ENCODE results near the gene TSC22D1.

TSC22D1 gene

GRCh38 chr13:44425815-44426078 is 150.4 kb downstream of the TSC22D1 start:
- no peak for DNase-seq (ENCODE audit: low read depth)

GRCh38 chr13:44425041-44425814 is 150.9 kb downstream of the TSC22D1 start:
- no peak for DNase-seq (ENCODE audit: low read depth)

- no peak for DNase-seq (ENCODE audit: low read depth)
Measured at GRCh38 chr13:44423824-44424223, 152.3 kb downstream of the TSC22D1 start.

GRCh38 chr13:44422755-44423643 is 153.1 kb downstream of the TSC22D1 start:
- DNase-seq (ENCODE audit: low read depth), result no peak

- DNase-seq (ENCODE audit: low read depth), result no peak
Measured at GRCh38 chr13:44421853-44422525, 154.1 kb downstream of the TSC22D1 start.

- no peak for DNase-seq (ENCODE audit: low read depth)
Measured at GRCh38 chr13:44420376-44421220, 155.5 kb downstream of the TSC22D1 start.

- no peak for DNase-seq (ENCODE audit: low read depth)
Measured at GRCh38 chr13:44417876-44418275, 158.3 kb downstream of the TSC22D1 start.

DNA sequence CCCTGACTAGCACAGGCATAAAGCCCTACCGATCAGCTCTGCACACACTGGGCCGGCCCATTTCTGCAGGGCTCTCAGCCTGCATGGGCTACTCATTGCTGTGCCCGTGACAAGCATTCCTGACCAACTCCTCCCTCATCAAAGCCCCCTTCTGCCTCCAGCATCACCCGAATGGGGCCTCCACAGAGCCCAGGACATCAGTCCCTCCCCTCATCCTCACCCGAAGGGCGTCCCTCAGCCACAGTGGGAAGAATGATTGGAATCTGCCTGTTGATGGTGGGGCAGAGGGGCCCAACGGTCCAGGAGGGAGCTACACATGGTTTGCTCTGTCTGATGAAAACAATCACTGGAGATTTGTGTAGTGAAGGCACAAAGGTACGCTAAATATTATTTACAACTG is 158.7 kb downstream of the TSC22D1 start:
- DNase-seq (ENCODE audit: low read depth), result no peak

GRCh38 chr13:44416744-44417143 is 159.4 kb downstream of the TSC22D1 start:
- DNase-seq (ENCODE audit: low read depth), result no peak

- DNase-seq (ENCODE audit: low read depth), result no peak
Measured at GRCh38 chr13:44416301-44416700, 159.8 kb downstream of the TSC22D1 start.

DNA sequence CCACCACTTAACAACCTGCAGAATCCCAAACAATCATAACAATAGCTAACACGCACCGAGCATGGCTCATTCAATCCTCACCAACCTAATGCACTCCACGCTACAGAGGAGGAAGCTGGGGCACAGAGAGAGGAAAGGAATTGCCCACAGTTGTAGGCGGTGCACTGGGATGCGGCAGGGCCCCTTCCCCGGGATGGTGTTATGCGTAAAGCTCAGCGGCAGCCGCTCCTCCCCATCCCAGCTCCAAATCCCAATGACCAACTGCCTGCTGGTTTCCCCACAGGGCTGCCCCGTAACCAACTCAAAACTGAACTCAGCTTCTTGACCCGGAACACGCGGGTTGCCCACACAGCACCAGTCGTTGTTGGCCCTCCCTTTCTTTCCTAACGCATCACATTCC is 160.3 kb downstream of the TSC22D1 start:
- DNase-seq (ENCODE audit: low read depth), result no peak

DNA sequence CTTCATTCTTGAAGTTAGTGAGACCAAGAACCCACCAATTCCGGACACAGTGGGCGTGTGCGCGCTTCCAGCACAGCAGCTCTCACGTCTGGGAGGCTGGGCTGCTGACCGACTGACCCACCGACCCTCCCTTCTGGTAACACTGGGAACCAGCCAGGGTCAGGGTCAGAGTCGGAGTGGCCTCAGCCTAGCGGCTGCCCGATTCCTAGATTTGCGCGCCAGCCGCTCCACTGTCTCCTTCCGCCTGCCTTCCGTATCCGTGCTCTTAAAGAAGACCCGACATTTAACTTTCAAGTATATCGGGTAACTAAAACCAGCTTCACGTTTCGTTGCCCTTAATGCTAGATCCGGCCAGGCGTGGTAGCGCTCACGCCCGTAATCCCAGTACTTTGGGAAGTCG is 161.4 kb downstream of the TSC22D1 start:
- no peak for DNase-seq (ENCODE audit: low read depth)

GRCh38 chr13:44413095-44413494 is 163.0 kb downstream of the TSC22D1 start:
- no peak for DNase-seq (ENCODE audit: low read depth)

- DNase-seq (ENCODE audit: low read depth), result peak; percentile 28
Measured at GRCh38 chr13:44412346-44412935, 163.7 kb downstream of the TSC22D1 start.

- no peak for DNase-seq (ENCODE audit: low read depth)
Measured at GRCh38 chr13:44411841-44412240, 164.3 kb downstream of the TSC22D1 start.

DNA sequence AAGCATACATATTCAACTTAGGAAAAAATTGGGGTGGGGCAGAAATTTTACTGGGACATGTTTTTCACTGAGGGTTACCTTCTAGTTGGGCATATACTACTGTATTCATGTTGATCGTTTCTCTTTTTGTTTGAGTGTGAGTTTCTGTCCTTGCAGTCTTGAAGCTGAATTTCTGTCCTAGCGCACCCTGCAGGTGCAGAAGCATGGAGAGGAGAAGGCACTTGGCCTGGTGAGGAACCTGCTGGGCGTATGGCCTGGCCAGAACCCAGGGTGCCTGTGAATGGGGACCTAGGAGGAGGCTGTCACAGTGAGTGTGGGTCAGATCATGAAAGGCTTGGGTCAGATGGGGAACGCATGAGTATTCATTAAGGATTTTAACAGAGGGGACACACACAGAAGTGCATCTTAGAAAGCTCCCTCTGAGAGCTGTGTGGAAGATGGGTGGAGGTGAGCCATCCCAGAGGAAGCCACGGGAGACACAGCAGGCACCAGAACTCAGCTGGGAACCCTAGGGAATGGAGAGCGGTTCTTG is 165.7 kb downstream of the TSC22D1 start:
- no peak for DNase-seq (ENCODE audit: low read depth)

GRCh38 chr13:44409595-44409994 is 166.5 kb downstream of the TSC22D1 start:
- DNase-seq (ENCODE audit: low read depth), result no peak

DNA sequence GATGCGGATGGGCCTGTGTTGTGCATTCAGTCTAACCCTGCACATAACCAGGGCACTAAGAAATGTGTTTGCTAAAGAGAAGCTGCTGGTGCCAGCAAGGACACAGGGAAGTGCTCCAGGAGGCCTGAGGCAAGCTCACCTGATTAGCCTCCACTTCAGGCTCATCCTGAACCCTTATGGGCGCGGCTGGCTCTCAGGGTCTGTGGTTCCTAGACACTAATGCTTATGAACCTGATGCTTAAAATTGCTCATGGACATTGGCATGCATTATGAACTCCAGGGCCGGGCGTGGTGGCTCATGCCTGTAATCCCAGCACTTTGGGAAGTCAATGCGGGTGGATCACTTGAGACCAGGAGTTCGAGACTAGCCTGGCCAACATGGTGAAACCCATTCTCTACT is 168.2 kb downstream of the TSC22D1 start:
- DNase-seq (ENCODE audit: low read depth), result no peak

GRCh38 chr13:44407379-44407778 is 168.8 kb downstream of the TSC22D1 start:
- DNase-seq (ENCODE audit: low read depth), result no peak

GRCh38 chr13:44406617-44407016 is 169.5 kb downstream of the TSC22D1 start:
- DNase-seq (ENCODE audit: low read depth), result no peak
